ENCODE results near the gene MIPEP.
"Not testable (repeated sequence)": the region's sequence is repeated elsewhere in the genome, so short reads cannot be mapped to it uniquely, and the experiment has no call there.

Gene MIPEP

DNA sequence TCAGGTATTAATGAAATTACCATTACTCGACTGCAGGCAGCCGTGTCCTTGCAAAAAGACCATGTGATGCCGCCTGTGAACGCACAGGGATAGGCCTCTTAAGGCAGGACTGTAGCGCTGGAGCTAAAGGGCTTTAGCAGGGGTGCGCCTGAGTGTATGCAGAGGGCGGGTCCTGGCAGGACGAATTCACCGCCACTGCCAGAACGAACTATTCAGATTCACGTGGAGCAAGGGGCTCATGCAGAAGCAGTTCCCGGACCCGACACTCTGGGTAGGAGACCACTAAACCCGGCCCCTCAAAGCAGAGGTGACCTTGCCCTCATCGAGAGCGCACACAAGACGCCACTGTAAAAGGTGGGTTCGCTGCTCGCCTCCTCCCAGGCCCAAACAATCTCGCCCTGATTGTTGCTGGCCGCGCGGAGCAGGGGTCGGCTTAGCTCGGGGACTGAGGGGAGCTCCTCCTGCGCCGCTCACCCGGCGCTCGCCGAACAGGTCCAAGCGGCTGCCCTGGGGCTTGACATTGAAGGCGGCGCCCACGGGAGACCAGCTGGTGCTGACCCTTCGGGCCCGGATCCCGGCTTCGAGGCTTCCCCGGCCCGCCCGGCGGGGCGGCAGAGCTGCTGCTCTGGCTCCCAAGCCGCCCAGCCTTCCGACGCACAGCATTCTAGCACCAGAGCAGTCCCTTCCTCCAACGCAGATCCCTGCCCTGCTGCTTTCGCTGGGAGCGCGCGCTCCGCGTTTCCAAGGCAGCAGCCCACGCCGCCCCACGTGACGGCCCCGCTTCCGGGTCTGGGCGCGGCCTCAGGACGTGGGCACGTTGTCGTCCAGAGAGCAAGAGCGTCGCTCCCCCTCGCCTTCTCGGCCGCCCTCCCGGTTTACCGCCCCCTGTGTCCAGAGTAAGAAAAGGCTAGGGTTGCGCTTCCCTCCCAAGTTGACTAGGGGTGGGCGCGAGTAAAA lies at the start of gene MIPEP:
Gene MIPEP (minus strand): TSS at position 743 of the 957 bp plus-strand sequence. CDS start 80 bp downstream, at position 663.
- DNase-seq (ENCODE audit: low spot score), result peak; percentile 97

GRCh38 chr13:23934520-23934919 lies 45.3 kb upstream of the MIPEP start:
- no peak for DNase-seq (ENCODE audit: low spot score)

- peak; percentile 58 for DNase-seq (ENCODE audit: low spot score)
These were observed 39.8 kb upstream of the MIPEP start for GRCh38 chr13:23928985-23929384.

DNA sequence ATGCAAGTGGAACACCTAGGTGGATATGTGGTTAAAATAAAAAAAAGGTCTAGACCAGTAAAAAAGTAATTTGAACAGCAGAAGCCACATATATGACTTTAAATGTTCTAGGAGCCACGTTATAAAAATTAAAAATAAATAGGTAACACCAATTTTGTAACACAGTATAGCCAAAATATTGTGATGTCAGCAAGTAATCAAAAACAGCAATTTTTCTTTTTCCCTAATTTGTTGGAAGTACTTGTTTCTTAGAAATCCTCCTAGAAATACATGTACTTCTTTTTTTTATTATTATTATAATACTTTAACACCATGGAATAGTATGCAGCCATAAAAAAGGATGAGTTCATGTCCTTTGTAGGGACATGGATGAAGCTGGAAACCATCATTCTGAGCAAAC lies 33.8 kb upstream of the MIPEP start:
- no peak for DNase-seq (ENCODE audit: low spot score)

- no peak for DNase-seq (ENCODE audit: low spot score)
These were observed 33.1 kb upstream of the MIPEP start for GRCh38 chr13:23922005-23922932.

DNA sequence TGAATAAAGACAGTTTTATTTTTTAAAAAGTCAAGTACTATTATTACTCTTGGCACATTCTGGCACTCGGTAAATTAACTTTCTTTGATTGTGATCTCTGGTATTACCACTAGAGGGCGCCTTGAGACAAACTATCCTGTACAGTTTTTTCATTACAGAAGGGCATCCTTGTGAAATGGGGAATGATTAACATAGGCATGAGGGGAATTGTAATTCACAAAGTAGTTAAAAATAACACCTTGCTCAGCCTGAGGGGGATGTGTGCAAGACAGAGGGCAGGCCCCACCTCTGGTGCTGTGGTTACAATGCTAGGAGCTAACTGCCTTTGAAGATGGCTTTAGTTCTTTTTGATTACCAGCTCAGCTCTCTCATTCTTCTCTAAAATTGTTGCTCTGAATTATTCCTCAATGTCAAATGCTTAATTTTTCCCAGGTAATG lies 32.3 kb upstream of the MIPEP start:
- DNase-seq (ENCODE audit: low spot score), result peak; percentile 50

DNA sequence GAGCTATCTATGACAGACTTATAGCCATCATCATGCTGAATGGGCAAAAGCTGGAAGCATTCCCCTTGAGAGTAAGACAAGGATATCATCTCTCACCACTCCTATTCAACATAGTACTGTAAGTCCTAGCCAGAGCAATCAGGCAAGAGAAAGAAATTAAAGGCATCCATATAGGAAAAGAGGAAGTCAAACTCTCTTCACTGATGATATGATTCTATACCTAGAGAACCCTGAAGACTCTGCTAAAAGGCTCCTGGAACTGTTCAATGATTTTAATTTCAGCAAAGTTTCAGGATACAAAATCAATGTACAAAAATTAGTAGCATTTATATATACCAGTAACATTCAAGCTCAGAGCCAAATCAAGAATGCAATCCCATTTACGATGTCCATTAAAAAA lies 29.8 kb upstream of the MIPEP start:
- no peak for DNase-seq (ENCODE audit: low spot score)

DNA sequence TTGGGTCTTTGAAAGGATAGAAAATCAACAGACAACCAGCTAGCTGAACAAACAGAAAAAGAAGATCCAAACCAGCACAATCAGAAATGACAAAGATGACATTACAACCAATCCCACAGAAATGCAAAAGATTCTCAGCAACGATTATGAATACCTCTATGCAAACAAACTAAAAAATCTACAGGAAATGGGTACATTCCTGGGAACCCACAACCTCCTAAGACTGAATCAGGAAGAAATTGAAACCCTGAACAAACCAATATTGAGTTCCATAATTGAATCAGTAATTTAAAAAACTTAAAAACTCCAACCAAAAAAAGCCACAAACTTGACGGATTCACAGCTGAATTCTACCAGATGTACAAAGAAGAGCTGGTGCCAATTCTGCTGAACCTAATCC lies 29.0 kb upstream of the MIPEP start:
- no peak for DNase-seq (ENCODE audit: low spot score)

- DNase-seq (ENCODE audit: low spot score), result no peak
These were observed 26.1 kb upstream of the MIPEP start for GRCh38 chr13:23915308-23915707.

DNA sequence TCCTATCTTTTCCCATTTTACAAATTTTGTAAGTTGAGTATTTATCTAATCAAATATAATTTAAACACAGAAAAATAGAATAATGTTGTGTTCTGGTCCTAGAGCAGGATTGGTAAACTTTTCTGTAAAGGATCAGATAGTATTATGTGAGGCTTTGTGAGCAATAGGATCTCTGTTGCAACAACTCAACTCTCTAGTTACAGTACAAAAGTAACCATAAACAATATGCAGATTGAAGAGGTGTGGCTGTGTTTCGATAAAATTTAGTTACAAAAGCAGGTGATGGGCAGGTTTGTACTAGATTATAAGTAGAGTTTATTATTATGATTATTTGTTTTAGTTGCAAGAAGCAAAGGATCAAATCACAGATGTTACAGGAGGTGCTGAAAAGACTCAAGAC lies 23.3 kb upstream of the MIPEP start:
- no peak for DNase-seq (ENCODE audit: low spot score)

GRCh38 chr13:23909606-23910005 lies 20.4 kb upstream of the MIPEP start:
- no peak for DNase-seq (ENCODE audit: low spot score)

DNA sequence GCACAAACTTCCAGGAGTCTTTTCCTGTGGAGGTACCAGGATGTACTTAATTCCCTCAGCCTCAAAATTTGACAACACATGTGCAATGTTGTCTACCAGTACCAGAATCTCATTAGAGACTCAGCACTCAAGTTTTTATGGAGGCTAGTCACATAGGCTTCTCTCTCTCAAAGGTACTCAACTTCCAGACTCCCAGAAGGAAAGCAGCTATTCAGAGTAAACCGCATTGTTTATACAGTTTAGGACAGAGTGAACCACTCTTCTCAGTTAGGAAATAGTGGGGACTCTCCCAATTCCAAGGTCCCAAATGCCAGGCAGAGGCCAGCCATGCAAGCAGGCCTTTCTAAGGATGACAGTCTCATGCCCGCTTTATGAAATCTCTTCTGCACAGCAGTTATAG lies 16.6 kb upstream of the MIPEP start:
- no peak for DNase-seq (ENCODE audit: low spot score)

- no peak for DNase-seq (ENCODE audit: low spot score)
These were observed 14.7 kb upstream of the MIPEP start for GRCh38 chr13:23903906-23904280.

GRCh38 chr13:23902975-23903905 lies 14.0 kb upstream of the MIPEP start:
- no peak for DNase-seq (ENCODE audit: low spot score)

- no peak for DNase-seq (ENCODE audit: low spot score)
These were observed 12.2 kb upstream of the MIPEP start for GRCh38 chr13:23901365-23901764.

DNA sequence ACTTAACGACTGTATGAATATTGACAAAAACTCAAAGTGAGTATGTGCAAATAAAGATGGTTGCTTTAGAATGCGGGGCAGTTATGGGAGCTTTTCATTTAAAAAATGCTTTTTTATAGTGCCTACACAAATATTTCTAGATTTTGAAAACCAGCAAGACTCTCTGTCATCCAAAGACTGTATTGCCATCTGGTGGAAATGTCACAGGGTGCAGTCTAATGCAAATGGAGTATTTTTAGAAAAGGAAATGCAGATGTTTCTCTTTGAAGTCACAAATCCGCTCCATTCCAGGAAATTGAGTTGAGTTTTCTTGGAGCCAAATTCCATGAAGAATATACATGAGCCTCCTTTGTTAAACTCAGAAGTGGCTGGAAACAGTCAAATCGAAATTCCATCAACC lies 10.4 kb upstream of the MIPEP start:
- DNase-seq (ENCODE audit: low spot score), result peak; percentile 44

GRCh38 chr13:23898101-23898500 lies 8.9 kb upstream of the MIPEP start:
- peak; percentile 85 for DNase-seq (ENCODE audit: low spot score)

DNA sequence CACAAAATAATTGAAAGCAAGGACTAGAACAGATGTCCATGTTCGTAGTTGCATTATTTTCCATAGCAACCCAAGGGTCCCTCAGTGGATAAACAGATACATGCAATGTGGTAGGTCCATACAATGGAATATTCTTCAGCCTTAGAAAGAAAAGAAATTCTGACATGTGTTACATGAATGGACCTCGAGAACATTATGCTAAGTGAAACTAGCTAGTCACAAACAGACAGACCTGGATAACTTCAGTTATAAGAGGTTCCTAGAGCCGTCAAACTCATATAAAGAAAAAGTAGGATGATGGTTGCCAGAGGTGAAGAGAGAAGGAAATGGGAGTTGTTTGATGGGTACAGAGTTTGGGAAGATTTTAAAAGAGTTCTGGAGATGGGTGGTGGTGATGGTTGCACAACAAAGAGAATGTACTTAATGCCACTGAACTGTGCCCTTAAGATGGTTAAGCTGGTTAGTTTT lies 8.3 kb upstream of the MIPEP start, which contains the start of gene C1QTNF9B:
Gene C1QTNF9B (minus strand): TSS at position 51 of the 468 bp plus-strand sequence.
- not testable (repeated sequence) for DNase-seq (ENCODE audit: low spot score)

GRCh38 chr13:23894746-23895145 lies 5.5 kb upstream of the MIPEP start:
- DNase-seq (ENCODE audit: low spot score), result not testable (repeated sequence)

DNA sequence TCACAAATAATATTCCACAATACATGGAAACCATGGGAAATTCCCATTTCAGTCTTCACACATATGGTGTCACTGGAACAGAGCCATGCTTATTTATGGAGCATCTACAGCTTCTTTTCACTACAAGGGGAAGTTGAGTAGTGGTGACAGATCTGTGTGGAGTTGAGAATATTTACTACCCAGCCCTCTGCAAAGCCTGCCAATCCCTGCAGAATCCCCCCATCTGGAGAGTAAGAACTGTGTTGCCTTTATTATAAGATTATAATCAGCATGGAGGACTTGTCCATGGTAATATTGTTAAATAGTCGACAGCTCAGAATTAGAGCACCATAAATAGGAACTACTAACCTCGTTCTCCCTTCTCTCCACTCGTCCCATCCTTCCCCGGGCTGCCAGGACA lies 4.6 kb upstream of the MIPEP start:
- DNase-seq (ENCODE audit: low spot score), result not testable (repeated sequence)
